LNCAP (cell line): Measurements from ENCODE around the gene PHF3.

Experiments
- CTCF ChIP-seq: fragments of 450-650 bp; IDR thresholded peaks from 2 replicates; pipeline ENCODE4 v1.5.1; 2017; ENCODE audit warnings: mild to moderate bottlenecking

PHF3 gene

GRCh38 chr6:63734923-63735322 is 99.3 kb downstream of the PHF3 start:
- no peak for TF ChIP-seq CTCF

- TF ChIP-seq CTCF: no peak
Observed at GRCh38 chr6:63739094-63739687, 103.6 kb downstream of the PHF3 start.

DNA sequence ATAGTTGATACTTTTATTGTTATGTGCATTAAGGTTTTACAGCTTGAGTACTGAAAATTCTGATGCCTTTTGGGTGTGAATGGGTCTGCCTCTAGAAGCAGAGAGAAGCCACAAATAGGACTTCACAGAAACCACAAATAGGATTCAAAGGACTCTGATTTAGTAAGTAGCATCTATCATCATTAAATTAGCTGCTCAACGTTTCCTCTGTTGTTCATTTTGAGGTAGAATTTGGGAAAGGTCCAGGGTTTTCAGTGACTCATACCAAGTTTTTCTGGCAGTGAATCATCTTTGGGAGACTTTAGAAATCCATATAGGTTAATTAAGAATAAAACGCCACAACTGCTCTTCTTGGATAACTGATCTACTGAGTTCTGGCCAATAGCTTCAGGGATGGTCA is 105.1 kb downstream of the PHF3 start:
- TF ChIP-seq CTCF: no peak

DNA sequence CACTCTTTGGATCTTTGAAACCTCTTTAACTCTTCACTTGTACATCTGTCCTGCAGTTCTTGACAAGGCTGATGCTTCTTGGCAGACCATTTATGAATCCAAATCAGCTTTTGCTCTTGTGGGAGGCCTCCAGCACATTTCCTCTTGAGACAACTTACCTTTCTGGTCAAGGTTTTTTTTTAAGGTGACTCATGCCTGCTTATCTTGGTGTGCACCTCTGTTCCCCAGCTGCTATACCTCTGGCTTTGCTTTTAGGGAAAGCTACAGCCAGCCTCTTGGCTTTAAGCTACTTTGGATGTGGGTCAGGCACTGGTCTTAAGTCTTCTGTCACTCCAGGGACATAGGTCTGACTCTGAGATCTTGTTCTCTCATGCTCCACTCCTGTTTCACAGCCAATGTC is 106.5 kb downstream of the PHF3 start:
- TF ChIP-seq CTCF: no peak

DNA sequence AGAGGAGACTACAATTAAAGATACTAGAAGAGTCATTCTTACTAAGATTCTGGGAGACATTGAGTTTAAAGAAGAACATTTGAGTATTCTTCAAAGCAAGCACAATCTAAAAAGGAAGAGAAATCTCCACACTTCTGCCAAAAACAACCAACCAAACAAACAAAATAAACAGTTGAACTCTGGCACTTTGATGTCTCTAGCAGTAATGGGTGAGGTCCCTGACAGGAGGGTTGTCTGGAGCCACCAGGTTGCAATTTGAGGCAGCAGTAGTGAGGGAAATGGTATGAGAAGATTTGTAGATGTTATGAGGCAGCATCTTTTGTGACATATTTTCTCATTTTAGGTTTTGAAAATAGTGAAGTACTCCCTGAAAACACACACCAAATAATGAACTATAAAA is 108.1 kb downstream of the PHF3 start:
- TF ChIP-seq CTCF: no peak

DNA sequence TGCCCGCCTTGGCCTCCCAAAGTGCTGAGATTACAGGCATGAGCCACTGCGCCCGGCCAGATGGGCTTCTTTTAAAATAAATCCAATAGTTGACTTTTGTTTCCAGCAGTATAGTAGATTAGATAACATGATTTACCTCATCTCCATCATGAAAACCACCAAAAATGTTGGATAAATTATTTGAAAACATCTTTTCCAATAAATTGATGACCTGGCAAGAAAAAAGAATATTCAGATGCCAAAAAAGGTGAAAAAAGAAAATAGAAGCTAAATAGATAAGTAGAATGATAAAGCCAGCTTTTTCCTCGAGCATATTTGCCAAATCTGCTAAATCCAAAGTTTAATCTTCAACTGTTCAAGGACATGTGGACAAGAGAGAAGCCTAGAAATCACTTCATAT is 109.2 kb downstream of the PHF3 start:
- no peak for TF ChIP-seq CTCF

DNA sequence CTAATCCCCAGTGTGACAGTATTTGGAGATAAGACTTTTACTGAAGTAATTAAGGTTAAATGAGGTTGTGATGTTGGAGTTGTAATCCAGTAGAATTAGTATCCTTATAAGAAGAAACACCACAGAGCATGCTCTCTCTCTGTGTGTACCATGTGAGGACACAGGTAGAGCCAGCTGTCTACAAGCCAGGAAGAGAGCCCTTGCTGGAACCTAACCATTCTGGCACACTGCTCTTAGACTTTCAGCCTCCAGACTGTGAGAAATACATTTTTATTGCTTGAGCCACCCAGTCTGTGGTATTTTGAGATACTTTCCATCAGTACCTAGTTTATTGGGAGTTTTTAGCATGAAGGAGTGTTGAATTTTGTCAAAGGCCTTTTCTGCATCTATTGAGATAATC is 110.2 kb downstream of the PHF3 start:
- TF ChIP-seq CTCF: no peak

- TF ChIP-seq CTCF: no peak
Observed at GRCh38 chr6:63750400-63750799, 114.8 kb downstream of the PHF3 start.
